Lower leg skin (tissue), 4 donors: ENCODE results near the gene BCO2. TPM values are rescaled to one million over a fixed set of nuclear protein-coding genes. Genes with fewer than 3 reads are reported as not detected.

Experiments
- DNase-seq, 2 donors: peaks; one replicate each; pipeline ENCODE4 v3.0.0-alpha.2; 2019; ENCODE audit warnings: low spot score in 2 of 2
- H3K4me3 ChIP-seq: fragments of 200-600 bp; sonication (generic); 2 replicates; pipeline ENCODE4 v1.5.1; 2017; ENCODE audit warnings: mild to moderate bottlenecking, low read depth; ENCODE audit not compliant: poor library complexity, severe bottlenecking
- POLR2A ChIP-seq, 2 donors: fragments of 450-650 bp; IDR thresholded peaks; one replicate each; pipeline ENCODE4 v1.6.1; 2016 to 2017; ENCODE audit warnings: antibody characterized with exemption in 2 of 2, mild to moderate bottlenecking in 1 of 2, moderate library complexity in 1 of 2
- whole genome bisulfite sequencing, 2 donors: methylation state at CpG; one replicate each; pipeline ENCODE4 v1.1.5; 2018; 5-methylcytosine and 5-hydroxymethylcytosine counted together
- intact Hi-C: fragments of 100-400 bp; cut with DNase I; formaldehyde crosslinking; loops from one replicate; pipeline ENCODE4 v1.15.0; 2023; ENCODE audit warnings: low total_unique reads
- total RNA-seq, 4 donors: library from RNA; depleted of rRNA; stranded (reverse); fragments of >200 nt; gene quantifications; one replicate each; pipeline ENCODE4 v1.1.0, GENCODE V29; 2016
- TF ChIP-seq, protein P1 (sequence below), 3 donors: fragments of 450-650 bp; IDR thresholded peaks; one replicate each; pipeline ENCODE4 v1.5.1; 2016; ENCODE audit warnings: antibody characterized with exemption in 3 of 3, mild to moderate bottlenecking in 3 of 3, moderate library complexity in 2 of 3

BCO2 gene
- total RNA-seq, 4 donors from 2014 or later = 0.98 to 5.7 (median 3.7) TPM

DNA sequence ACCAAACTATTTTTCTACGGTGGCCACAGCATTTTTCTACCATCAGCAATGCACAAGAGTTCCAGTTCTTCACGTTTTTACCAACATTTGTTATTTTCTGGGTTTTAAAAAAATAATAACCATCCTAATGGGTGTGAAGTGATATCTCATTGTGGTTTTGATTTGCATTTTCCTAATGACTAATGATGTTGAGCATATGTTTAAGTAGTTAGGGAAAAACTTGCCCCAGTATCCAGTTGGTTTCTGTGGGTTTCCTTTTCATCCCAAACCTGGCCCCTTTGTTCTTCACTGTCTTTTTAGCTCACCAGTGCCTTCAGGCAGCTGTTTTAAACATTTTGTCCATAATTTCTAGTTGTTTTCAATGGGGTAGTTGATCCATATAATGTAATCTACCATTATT, 36.2 kb downstream of the BCO2 start:
- no peak for TF ChIP-seq POLR2A (IDR thresholded peaks at IDR 0.05)
- TF ChIP-seq, protein P1, sequence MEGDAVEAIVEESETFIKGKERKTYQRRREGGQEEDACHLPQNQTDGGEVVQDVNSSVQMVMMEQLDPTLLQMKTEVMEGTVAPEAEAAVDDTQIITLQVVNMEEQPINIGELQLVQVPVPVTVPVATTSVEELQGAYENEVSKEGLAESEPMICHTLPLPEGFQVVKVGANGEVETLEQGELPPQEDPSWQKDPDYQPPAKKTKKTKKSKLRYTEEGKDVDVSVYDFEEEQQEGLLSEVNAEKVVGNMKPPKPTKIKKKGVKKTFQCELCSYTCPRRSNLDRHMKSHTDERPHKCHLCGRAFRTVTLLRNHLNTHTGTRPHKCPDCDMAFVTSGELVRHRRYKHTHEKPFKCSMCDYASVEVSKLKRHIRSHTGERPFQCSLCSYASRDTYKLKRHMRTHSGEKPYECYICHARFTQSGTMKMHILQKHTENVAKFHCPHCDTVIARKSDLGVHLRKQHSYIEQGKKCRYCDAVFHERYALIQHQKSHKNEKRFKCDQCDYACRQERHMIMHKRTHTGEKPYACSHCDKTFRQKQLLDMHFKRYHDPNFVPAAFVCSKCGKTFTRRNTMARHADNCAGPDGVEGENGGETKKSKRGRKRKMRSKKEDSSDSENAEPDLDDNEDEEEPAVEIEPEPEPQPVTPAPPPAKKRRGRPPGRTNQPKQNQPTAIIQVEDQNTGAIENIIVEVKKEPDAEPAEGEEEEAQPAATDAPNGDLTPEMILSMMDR (IDR thresholded peaks at IDR 0.05) = no peak
- intact Hi-C loops = loop anchor here (10.0 kb wide), 1 partner anchor 1073 kb away; no protein-coding TSS in a partner anchor
- 50 to 52% methylated on average over 2 of the region's 2 CpGs for WGBS, 2 donors
- no peak for DNase-seq
- no peak overlapping the region for H3K4me3 ChIP-seq

DNA sequence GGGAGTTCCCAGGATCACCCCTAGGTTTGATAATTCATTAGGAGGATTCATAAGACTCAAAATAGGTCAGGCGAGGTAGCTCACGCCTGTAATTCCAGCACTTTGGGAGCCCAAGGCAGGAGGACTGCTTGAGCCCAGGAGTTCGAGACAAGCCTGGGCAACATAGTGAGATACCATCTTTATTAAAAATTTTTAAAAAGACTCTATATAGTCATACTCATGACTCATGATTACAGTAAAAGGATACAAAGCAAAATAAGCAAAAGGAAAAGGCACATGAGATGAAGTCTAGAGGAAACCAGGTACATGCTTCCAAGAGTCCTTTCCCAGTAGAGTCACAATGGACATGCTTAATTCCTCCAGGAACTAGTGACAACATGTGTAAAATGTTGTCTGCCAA, 37.0 kb downstream of the BCO2 start:
- no peak overlapping the region for H3K4me3 ChIP-seq
- intact Hi-C loops = loop anchor here (10.0 kb wide), 1 partner anchor 1073 kb away; no protein-coding TSS in a partner anchor
- TF ChIP-seq, protein P1 (IDR thresholded peaks at IDR 0.05) = no peak
- no peak for TF ChIP-seq POLR2A (IDR thresholded peaks at IDR 0.05)
- DNase-seq = no peak
- 55 to 71% methylated on average over 3 of the region's 3 CpGs for WGBS, 2 donors

DNA sequence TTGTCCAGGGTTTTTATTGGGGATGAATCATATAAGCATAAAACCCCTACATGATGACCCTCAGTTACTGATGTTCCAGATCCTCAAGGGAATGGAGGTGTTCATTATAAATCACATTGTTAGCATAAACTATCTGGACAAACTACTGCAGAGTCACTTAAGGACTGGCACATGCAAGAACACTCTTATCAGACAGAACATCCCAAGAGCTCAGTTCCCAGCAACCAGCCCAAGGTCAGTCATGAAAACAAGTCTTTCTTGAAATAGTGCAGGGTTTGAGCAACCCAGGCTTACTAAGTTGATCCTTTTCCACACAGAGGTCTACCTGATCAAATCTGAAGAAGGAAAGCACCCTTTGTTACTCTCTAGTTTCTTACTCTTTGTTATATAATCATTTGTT, 37.4 kb downstream of the BCO2 start:
- no peak overlapping the region for H3K4me3 ChIP-seq
- DNase-seq = no peak
- no peak for TF ChIP-seq POLR2A (IDR thresholded peaks at IDR 0.05)
- TF ChIP-seq, protein P1 (IDR thresholded peaks at IDR 0.05) = no peak
- intact Hi-C loops = loop anchor here (10.0 kb wide), 1 partner anchor 1072 kb away; no protein-coding TSS in a partner anchor

DNA sequence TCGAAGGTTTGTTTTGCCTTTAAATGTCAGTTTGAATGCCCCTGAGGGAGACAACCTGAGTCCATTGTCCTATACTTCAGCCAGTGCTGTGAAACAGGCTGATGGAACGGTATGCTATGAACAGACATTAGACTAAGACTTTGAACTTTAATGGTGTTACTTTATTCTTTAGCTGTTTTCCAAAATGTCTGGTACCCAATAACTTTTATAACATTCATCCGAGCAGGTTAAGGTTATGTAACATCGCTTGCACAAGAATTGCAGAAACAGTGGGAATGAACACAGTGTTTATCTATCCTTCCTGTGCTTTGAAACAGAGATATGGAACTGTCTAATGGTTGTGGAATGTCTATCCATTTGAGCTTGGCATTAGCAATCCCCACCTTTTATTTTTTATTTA, 38.4 kb downstream of the BCO2 start:
- TF ChIP-seq, protein P1 (IDR thresholded peaks at IDR 0.05) = no peak
- TF ChIP-seq POLR2A (IDR thresholded peaks at IDR 0.05) = no peak
- intact Hi-C loops = loop anchor here (10.0 kb wide), 1 partner anchor 1071 kb away; no protein-coding TSS in a partner anchor
- WGBS, 2 donors = 79 to 91% methylated on average over 4 of the region's 4 CpGs
- no peak overlapping the region for H3K4me3 ChIP-seq
- DNase-seq = no peak

DNA sequence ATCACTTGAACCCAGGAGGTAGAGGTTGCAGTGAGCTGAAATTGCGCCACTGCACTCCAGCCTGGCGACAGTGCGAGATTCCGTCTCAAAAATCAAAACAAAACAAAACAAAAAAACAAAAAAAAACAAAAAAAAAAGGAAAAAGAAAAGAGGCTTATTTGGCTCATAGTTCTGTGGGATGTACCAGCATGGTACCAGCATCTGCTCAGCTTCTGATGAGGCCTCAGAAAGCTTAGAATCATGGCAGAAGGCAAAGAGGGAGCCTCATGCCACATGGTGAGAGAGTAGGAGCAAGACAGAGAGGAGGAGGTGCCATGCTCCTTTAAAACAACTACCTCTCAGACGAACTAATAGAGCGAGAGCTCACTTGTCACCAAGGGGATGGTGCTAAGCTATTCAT, 40.3 kb downstream of the BCO2 start:
- TF ChIP-seq, protein P1 (IDR thresholded peaks at IDR 0.05) = no peak
- TF ChIP-seq POLR2A (IDR thresholded peaks at IDR 0.05) = no peak
- WGBS, 2 donors = 89 to 91% methylated on average over 6 of the region's 6 CpGs
- no peak for DNase-seq
- intact Hi-C loops = loop anchor here (5.0 to 10.0 kb wide), 2 partner anchors 67 to 1069 kb away; no protein-coding TSS in a partner anchor
- H3K4me3 ChIP-seq = no peak overlapping the region

DNA sequence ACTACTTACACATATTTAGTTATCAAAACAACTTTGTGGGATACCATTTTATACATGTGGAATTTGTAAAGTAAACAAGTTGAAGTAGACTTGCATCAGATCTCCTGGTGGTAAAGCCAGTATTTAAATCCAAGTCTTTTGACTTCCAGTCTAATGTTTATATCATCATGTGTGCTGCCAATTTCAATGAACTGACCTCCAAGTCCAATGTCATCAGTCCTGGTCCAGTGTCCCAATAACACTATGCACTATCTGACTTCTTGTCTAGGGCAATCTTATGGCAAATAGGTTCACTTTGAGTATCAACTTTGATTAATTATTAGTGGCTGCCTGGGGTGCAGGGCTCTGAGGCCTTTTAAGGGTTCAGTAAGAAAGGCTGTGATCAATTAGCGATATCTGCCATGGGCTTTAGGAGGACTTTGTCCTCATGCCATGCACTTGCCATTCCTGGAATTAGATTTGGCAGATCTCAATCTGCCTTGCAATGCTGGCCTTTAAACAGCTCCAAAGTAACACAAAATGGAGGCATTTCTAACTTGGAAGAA, 41.3 kb downstream of the BCO2 start:
- intact Hi-C loops = loop anchor here (5.0 to 10.0 kb wide), 2 partner anchors 66 to 1068 kb away; no protein-coding TSS in a partner anchor
- TF ChIP-seq POLR2A (IDR thresholded peaks at IDR 0.05) = no peak
- TF ChIP-seq, protein P1 (IDR thresholded peaks at IDR 0.05) = no peak

More for the DNA sequence above, 41.3 kb downstream of the BCO2 start:
- H3K4me3 ChIP-seq = no peak overlapping the region
- 94 to 95% methylated on average over 1 of the region's 1 CpG for WGBS, 2 donors
- DNase-seq = no peak
